ENCODE data around the gene ANKRD36C. TPM values are rescaled to one million over a fixed set of nuclear protein-coding genes. Genes with fewer than 3 reads are reported as not detected.
"Not testable (repeated sequence)": the region's sequence is repeated elsewhere in the genome, so short reads cannot be mapped to it uniquely, and the experiment has no call there.

ANKRD36C gene
- total and polyA plus RNA-seq, 2 donors, result 2.6 to 239 TPM

DNA sequence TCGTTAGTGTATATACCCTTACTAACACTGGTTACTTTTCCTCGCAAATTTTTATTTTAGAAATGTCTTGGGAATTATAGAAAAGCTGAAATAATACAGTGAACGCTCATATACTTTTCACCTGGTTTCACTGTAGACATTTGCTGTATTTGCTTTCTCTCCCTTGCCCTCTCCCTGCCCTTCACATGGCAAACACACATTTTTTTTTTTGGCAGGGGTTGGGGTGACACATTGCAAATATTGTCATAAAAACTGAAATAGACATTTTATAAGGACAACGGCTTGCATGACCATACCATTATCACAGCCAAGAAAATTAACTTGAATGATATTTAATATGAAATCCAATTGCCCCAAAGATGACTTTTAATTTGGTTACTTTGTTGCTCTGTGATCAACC, 24.7 kb upstream of the ANKRD36C start:
- DNase-seq (ENCODE audit: extremely low spot score); H3K27ac ChIP-seq (ENCODE audit: low read depth); H3K4me1 ChIP-seq (ENCODE audit: insufficient read depth); H3K4me3 ChIP-seq (ENCODE audit: low read depth, low read length); H3K36me3 ChIP-seq (ENCODE audit: insufficient read depth): not testable (repeated sequence)
- WGBS, result 78% methylated on average over 3 of the region's 4 CpGs

DNA sequence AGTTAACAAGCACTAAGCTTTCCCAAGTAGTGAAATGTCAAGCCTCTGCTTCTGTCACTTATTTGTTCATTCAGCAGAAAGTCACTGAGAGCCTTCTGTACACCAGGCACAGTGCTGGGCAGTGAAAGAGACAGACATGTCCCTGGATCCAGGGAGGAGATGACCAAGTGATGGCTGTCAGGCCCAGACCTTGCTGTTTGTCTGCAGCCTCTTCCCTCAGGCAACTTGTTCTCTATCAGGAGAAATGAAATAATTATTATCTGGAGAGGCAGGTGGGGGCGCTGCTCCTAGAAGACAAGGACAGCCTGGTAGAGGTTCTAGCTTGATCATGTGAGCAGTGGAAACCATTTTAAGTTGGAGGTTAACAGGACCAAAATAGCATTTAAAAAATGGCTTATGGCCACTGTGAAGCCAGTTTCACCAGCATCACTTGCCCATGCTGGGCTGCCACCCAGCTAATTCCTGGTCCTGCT, 21.2 kb upstream of the ANKRD36C start:
- not testable (repeated sequence) for DNase-seq (ENCODE audit: extremely low spot score); H3K4me3 ChIP-seq (ENCODE audit: low read depth, low read length); H3K4me1 ChIP-seq (ENCODE audit: insufficient read depth); H3K27ac ChIP-seq (ENCODE audit: low read depth); H3K36me3 ChIP-seq (ENCODE audit: insufficient read depth)
- 70% methylated on average over 1 of the region's 1 CpG for WGBS

DNA sequence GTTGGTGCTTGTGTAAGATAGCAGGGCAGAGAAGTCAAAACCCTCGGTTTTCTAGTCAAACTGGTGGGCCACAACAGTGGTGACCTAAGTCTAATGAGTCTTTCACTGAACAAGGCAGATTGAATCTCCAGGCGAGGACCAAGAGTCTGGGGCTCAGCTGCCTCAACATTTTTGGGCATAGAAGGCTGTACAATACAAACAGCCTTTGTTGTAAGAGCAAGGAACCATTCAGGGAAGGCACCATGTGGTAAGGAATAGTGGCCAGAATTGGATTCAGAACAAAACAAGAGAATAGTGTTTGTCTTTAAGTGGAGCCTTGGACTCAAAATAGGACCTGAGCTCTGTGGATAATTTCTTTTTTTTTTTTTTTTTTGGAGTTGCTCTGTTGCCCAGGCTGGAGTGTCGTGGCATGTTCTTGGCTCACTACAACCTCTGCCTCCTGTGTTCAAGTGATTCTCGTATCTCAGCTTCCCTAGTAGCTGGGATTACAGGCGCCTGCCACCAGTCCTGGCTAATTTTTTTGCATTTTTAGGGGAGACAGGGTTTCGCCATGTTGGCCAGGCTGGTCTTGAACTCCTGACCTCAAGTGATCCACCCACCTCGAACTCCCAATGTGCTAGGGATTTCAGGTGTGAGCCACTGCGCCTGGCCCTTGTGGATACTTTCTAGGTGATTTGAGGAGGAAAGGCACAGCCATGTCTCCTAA, 20.6 kb upstream of the ANKRD36C start:
- not testable (repeated sequence) for H3K36me3 ChIP-seq (ENCODE audit: insufficient read depth); H3K4me1 ChIP-seq (ENCODE audit: insufficient read depth); DNase-seq (ENCODE audit: extremely low spot score); H3K27ac ChIP-seq (ENCODE audit: low read depth); H3K4me3 ChIP-seq (ENCODE audit: low read depth, low read length)
- 82% methylated on average over 8 of the region's 8 CpGs for WGBS

DNA sequence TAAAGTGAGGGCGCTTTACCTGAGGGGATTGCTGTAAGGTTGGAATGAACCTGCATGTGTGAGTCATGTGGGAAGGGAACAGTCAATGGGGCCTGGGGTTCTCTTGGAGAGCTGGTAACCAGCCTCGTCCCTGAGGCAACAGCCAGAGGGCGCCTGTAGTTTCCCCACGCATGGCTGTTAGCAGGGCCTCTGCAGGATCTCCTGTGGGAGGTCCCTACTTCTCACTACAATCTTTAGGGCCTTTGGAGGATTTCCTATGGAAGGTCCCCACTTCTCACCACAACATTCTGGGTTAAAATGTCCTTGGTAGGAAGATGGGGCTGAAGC, 19.5 kb upstream of the ANKRD36C start:
- DNase-seq (ENCODE audit: extremely low spot score); H3K4me1 ChIP-seq (ENCODE audit: insufficient read depth); H3K4me3 ChIP-seq (ENCODE audit: low read depth, low read length); H3K36me3 ChIP-seq (ENCODE audit: insufficient read depth); H3K27ac ChIP-seq (ENCODE audit: low read depth): not testable (repeated sequence)
- WGBS, result 35% methylated on average over 4 of the region's 4 CpGs

DNA sequence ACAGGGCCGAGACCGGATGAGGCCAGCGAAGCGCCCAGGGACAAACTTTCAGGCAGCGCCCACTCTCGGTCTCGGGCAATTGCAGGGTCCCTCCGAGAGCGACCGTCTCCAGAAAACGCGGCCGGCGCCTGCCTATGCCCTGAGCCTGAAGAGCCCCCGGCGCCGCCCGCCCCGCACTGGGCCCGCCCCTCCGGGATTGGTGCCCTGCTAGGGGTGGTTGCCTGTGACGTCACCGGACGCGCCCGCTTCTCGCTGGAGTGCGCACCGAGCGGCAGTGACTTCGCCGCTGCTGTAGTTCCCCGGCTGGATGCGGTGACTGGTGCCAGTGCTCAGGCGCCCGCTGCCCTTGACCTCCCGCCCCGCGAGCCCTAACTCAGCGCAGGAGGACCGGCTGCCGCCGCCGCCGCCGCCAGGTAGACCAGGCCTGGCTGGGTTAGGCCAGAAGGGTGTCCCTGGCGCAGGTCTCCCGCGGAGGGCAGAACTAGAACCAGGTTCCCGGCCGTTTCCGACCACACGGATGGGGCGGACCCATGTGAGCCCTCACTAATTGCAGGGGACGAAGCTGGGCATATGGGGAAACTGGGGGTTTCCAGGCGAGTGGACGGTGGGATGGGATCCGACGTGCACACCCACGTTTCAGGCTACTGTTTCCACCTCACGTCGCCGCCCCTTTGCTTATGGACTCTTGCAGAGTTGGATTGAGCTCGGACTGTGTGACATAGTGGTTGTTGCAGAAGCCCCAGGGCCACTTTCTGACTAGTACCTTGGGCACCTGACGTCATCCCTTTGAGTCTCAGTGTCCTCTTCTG, 18.9 kb upstream of the ANKRD36C start:
- under 1% methylated on average over 33 of the region's 65 CpGs for WGBS
- peak; percentile 84 for DNase-seq (ENCODE audit: extremely low spot score)
- H3K4me1 ChIP-seq (ENCODE audit: insufficient read depth); H3K36me3 ChIP-seq (ENCODE audit: insufficient read depth): not testable (repeated sequence)
- Histone ChIP-seq H3K27ac (ENCODE audit: low read depth) (peak overlapping the region; percentile 56), H3K4me3 (ENCODE audit: low read depth, low read length) (peak overlapping the region; percentile 49)

DNA sequence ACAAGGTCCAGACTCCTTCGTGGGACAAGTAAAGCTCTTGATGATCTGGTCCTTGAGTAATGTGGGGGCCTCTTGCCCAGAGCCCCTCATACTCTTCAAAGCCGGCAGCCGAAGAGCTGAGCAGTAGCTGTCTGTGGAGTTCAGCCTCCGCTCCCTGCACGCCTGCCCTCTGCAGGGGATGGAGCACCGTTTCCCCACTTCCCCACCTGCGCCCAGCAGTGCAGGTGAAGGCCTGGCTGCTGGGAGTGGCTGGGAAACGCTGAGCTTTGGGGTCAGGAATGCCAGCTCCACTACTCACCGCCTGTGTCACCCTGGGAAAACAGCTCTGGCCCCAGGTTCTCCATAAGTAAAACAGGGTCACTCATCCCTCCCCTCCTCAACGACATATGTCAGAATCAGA, 18.2 kb upstream of the ANKRD36C start:
- Histone ChIP-seq H3K27ac (ENCODE audit: low read depth) (peak overlapping the region; percentile 48), H3K4me3 (ENCODE audit: low read depth, low read length) (peak overlapping the region; percentile 49)
- not testable (repeated sequence) for H3K36me3 ChIP-seq (ENCODE audit: insufficient read depth); DNase-seq (ENCODE audit: extremely low spot score); H3K4me1 ChIP-seq (ENCODE audit: insufficient read depth)
- 7% methylated on average over 10 of the region's 10 CpGs for WGBS

DNA sequence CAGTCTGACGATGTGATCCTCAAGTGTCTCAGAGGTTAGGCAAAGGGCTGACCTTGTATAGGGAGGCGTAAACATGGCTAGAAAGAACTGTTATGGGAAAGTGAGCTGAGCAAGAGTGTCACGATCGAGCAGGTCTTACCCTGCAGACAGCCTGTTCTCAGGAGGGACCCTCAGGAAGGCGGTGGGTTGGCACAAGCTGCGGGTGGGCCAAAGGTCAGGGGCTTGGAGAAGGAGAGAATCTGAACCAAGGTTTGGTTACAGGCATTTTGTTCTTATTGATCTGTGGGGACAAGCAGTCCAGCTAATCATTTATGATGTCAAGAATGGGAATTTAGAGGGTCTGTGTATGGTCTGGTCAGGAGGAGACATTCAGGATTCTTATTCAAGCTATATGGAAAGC, 16.4 kb upstream of the ANKRD36C start:
- H3K4me1 ChIP-seq (ENCODE audit: insufficient read depth); H3K27ac ChIP-seq (ENCODE audit: low read depth); DNase-seq (ENCODE audit: extremely low spot score); H3K4me3 ChIP-seq (ENCODE audit: low read depth, low read length); H3K36me3 ChIP-seq (ENCODE audit: insufficient read depth): not testable (repeated sequence)
- WGBS, result 84% methylated on average over 6 of the region's 6 CpGs

DNA sequence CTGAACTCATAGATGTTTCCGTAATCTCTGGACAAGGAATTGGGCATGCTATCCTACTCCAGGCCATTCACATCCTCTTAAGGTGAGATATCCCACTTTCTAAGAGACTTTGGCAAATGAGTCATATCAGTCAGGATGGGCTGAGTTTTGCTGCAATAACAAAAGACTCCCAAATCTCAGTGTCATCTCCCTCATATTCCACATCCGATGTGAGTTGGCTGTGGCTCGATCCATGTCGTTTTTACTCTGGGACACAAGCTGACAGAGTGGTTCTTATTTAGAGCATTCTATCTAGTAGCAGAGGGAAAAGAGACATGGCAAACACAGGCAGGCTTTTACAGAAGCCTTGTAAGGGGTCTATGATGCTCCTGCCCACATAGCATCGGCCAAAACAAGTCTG, 14.6 kb upstream of the ANKRD36C start:
- not testable (repeated sequence) for H3K36me3 ChIP-seq (ENCODE audit: insufficient read depth); DNase-seq (ENCODE audit: extremely low spot score); H3K4me1 ChIP-seq (ENCODE audit: insufficient read depth); H3K27ac ChIP-seq (ENCODE audit: low read depth); H3K4me3 ChIP-seq (ENCODE audit: low read depth, low read length)
- WGBS, result 80% methylated on average over 5 of the region's 5 CpGs

DNA sequence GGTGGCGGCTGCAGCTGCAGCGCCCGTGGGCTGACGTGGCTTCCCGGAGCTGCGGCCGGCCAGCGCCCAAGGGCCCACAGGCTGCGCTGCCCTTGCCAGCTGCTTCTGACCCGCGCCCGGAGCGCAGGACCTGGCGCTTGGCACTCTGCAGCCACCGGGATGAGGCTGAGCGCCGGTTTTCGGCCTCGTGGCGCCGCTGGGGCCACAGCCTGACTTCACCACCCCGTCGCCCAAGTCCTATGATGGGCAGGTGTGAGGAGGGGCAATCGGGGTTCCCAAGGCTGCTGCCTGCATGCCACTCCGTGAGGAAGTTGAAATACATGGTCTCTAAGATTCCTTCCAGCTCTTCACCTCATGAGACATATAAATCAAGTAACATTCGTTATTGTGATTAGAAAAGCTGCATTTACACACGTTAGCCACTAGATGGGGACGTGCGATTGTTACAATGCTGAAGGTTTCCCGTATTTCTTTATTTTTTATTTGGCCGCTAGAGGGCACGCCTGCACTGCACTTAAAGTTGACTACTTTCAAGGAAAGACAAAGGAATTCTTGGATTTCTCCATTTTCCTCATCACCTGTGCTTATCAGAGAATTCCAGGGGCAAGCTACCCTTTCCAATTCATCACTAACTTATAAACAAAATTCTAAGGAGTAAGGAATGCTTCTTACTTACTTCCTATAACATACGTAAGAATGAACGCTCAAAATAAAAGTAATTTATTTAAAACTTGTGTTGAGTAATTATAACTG, 1.1 kb upstream of the ANKRD36C start:
- WGBS, result 4% methylated on average over 34 of the region's 34 CpGs
- peak overlapping the region; percentile 40 for H3K4me3 ChIP-seq (ENCODE audit: low read depth, low read length)
- DNase-seq (ENCODE audit: extremely low spot score); H3K4me1 ChIP-seq (ENCODE audit: insufficient read depth); H3K27ac ChIP-seq (ENCODE audit: low read depth); H3K36me3 ChIP-seq (ENCODE audit: insufficient read depth): not testable (repeated sequence)

DNA sequence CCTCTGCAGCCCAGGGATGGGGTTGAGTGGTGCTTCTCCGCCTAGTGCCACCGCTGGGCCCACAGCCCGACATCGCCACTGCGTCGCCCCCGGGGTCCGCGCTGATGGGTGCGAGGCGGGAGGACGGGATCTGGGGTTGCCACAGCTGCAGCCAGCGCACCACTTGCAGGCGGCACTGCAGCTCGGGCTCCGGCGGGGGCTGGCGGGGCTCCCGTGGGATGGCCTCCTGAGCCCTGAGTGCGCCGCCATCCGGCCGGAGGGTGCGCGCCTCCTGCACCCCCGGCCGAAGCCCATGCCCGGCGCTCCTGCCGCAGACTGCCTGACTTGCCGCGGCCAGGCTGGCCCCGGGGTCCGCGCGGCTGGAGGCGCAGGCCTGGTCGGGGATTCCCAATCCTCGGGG, 478 bp upstream of the ANKRD36C start:
- H3K4me3 ChIP-seq (ENCODE audit: low read depth, low read length), result peak overlapping the region; percentile 40
- not testable (repeated sequence) for H3K27ac ChIP-seq (ENCODE audit: low read depth); H3K4me1 ChIP-seq (ENCODE audit: insufficient read depth); DNase-seq (ENCODE audit: extremely low spot score); H3K36me3 ChIP-seq (ENCODE audit: insufficient read depth)
- 0% methylated on average over 15 of the region's 39 CpGs for WGBS

DNA sequence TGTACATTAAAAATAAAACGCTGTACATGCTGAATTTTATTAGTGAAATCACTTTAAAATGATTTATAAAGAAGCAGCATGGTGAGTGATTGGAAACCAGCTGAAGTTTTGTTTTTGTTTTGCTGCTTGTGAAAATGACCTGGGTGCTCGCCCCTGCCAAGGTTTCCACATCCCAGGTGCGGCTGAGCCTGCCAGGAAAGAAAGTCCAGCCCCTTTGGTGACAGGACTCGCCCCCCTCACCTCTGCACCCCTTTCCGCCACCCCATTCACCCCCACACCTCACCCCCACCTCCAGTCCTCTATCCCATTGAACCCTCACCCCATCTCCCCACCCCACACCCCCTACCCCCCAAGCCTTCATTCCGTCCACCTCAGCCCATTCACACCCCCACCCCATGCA, 740 bp downstream of the ANKRD36C start:
- DNase-seq (ENCODE audit: extremely low spot score), result not testable (repeated sequence)

DNA sequence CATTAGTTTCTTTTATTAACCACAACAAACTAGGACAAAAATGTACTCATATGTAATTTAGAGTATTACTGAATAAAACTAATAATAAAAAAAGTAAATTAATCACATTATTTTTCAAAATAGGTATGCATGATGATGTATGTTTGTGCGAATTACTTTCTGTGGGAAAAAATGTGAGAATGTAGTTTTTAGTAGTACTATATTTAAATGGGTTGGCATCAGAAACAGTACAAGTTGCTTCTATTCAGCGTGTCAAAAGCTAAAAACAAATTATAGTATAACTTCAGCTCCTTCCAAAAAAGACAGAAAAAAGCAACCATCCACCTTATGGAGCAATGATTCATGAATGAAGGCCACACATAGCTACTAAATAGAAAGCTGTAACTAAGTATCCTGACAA, 40.0 kb downstream of the ANKRD36C start:
- H3K27ac ChIP-seq (ENCODE audit: low read depth); H3K36me3 ChIP-seq (ENCODE audit: insufficient read depth); DNase-seq (ENCODE audit: extremely low spot score); H3K4me3 ChIP-seq (ENCODE audit: low read depth, low read length); H3K4me1 ChIP-seq (ENCODE audit: insufficient read depth): not testable (repeated sequence)
- WGBS, result 55% methylated on average over 2 of the region's 2 CpGs

More for the DNA sequence above, 740 bp downstream of the ANKRD36C start:
- not testable (repeated sequence) for H3K36me3 ChIP-seq (ENCODE audit: insufficient read depth); H3K4me3 ChIP-seq (ENCODE audit: low read depth, low read length); H3K4me1 ChIP-seq (ENCODE audit: insufficient read depth); H3K27ac ChIP-seq (ENCODE audit: low read depth)
- WGBS, result 10% methylated on average over 5 of the region's 6 CpGs

DNA sequence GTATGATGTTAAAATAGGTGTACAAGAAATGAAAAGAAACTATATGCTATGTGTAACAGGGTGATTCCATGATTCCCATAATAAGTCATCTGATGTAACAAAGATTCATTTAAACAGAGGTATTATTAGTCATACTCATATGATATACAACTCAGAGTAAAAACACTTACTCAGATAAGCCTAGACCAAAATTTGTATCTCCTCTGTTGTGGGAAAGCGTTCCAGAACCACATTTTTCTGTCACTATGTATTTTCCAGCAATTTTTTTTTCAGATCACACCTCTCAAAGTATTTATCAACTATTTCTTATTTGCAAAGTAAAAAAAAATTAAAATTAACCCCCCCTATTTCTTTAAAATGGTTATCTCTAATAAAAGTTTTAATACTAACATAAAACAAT, 43.6 kb downstream of the ANKRD36C start:
- DNase-seq (ENCODE audit: extremely low spot score); H3K4me3 ChIP-seq (ENCODE audit: low read depth, low read length); H3K27ac ChIP-seq (ENCODE audit: low read depth); H3K4me1 ChIP-seq (ENCODE audit: insufficient read depth); H3K36me3 ChIP-seq (ENCODE audit: insufficient read depth): not testable (repeated sequence)
- 75% methylated on average over 1 of the region's 1 CpG for WGBS

DNA sequence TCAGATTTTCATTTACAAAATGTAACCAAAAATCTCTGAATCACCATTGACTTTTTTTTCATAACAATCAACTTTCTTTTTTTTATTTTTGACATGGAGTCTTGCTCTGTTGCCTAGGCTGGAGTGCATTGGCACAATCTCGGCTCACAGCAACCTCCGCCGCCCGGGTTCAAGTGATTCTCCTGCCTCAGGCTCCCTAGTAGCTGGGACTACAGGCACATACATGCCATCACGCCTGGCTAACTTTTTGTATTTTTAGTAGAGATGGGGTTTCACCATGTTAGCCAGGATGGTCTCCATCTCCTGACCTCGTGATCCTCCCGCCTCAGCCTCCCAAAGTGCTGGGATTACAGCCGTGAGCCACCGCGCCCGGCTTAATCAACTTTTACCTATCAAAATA, 51.7 kb downstream of the ANKRD36C start:
- H3K4me1 ChIP-seq (ENCODE audit: insufficient read depth); DNase-seq (ENCODE audit: extremely low spot score); H3K4me3 ChIP-seq (ENCODE audit: low read depth, low read length); H3K36me3 ChIP-seq (ENCODE audit: insufficient read depth); H3K27ac ChIP-seq (ENCODE audit: low read depth): not testable (repeated sequence)
- 93% methylated on average over 11 of the region's 11 CpGs for WGBS

Measured in urinary bladder (tissue), 4 donors.